HG02885 (cell line): ENCODE data around the gene TMEM198.
A peak's percentile ranks its signal among the peaks of the same experiment; 100 is the strongest.

ENCODE experiments used
- ATAC-seq: cut with Tn5 transposase; IDR thresholded peaks from one replicate; pipeline ENCODE4 v1.9.1; 2021; ENCODE audit warnings: mild to moderate bottlenecking; ENCODE audit not compliant: unreplicated experiment, poor library complexity

TMEM198 gene

GRCh38 chr2:219543596-219544358 is at the start of gene TMEM198, which contains the start of gene CHPF:
Gene TMEM198 (plus strand): TSS chr2:219544028. CDS start chr2:219544728, 700 bp downstream.
Gene CHPF (minus strand): TSS chr2:219543809. CDS start chr2:219543538, 271 bp downstream.
- peak; percentile 78 for ATAC-seq

GRCh38 chr2:219494952-219495530 is 48.8 kb upstream of the TMEM198 start:
- no peak for ATAC-seq

- no peak for ATAC-seq
Observed at GRCh38 chr2:219495531-219496122, 48.2 kb upstream of the TMEM198 start.

GRCh38 chr2:219496247-219496824 is 47.5 kb upstream of the TMEM198 start:
- ATAC-seq, result no peak

- ATAC-seq, result no peak
Observed at GRCh38 chr2:219496825-219497494, 46.9 kb upstream of the TMEM198 start.

GRCh38 chr2:219497495-219498279 is 46.1 kb upstream of the TMEM198 start:
- ATAC-seq, result peak; percentile 29

- ATAC-seq, result peak; percentile 94
Observed at GRCh38 chr2:219498280-219499057, 45.4 kb upstream of the TMEM198 start, which contains the start of gene GMPPA. Gene GMPPA (plus strand): TSS chr2:219498891. CDS start chr2:219499976, 1,085 bp downstream.

- ATAC-seq, result no peak
Observed at GRCh38 chr2:219499058-219499307, 44.8 kb upstream of the TMEM198 start.

- ATAC-seq, result no peak
Observed at GRCh38 chr2:219499555-219499954, 44.3 kb upstream of the TMEM198 start.

- no peak for ATAC-seq
Observed at GRCh38 chr2:219500135-219500534, 43.7 kb upstream of the TMEM198 start.

GRCh38 chr2:219501849-219502248 is 42.0 kb upstream of the TMEM198 start:
- ATAC-seq, result no peak

GRCh38 chr2:219502618-219503017 is 41.2 kb upstream of the TMEM198 start:
- no peak for ATAC-seq

GRCh38 chr2:219505585-219505984 is 38.2 kb upstream of the TMEM198 start:
- no peak for ATAC-seq

- ATAC-seq, result no peak
Observed at GRCh38 chr2:219506153-219506801, 37.6 kb upstream of the TMEM198 start.

GRCh38 chr2:219506802-219507526 is 36.9 kb upstream of the TMEM198 start:
- ATAC-seq, result no peak

- ATAC-seq, result no peak
Observed at GRCh38 chr2:219507581-219508443, 36.0 kb upstream of the TMEM198 start.

GRCh38 chr2:219508444-219508734 is 35.4 kb upstream of the TMEM198 start:
- no peak for ATAC-seq
